SK-N-SH (cell line): ENCODE measurements around the gene CLIC4.

Experiments used
- EP300 ChIP-seq, 2 experiments: IDR thresholded peaks; 2 replicates each; pipeline versions ENCODE4 v1.4.0 to v1.6.1; 2012; ENCODE audit warnings: borderline replicate concordance in 1 of 2, low read depth in 1 of 2, low read length in 1 of 2
- EZH2phosphoT487 ChIP-seq: fragments of 200-600 bp; sonication (generic); IDR thresholded peaks from 2 replicates; pipeline ENCODE4 v1.6.1; 2017; ENCODE audit warnings: low read depth, mixed run types, mild to moderate bottlenecking, antibody characterized with exemption, moderate library complexity, borderline replicate concordance
- JUND ChIP-seq: IDR thresholded peaks from 2 replicates; pipeline ENCODE4 v1.4.0; 2012
- MEF2A ChIP-seq: IDR thresholded peaks from 2 replicates; pipeline ENCODE4 v1.4.0; 2012; ENCODE audit warnings: low read depth, borderline replicate concordance
- NRF1 ChIP-seq: IDR thresholded peaks from 2 replicates; pipeline ENCODE4 v1.6.1; 2012; ENCODE audit warnings: low read depth, mild to moderate bottlenecking, low read length
- POLR2AphosphoS5 ChIP-seq: IDR thresholded peaks from 2 replicates; pipeline ENCODE4 v1.6.1; 2012; ENCODE audit warnings: low read depth, low read length
- SIN3A ChIP-seq: IDR thresholded peaks from 2 replicates; pipeline ENCODE4 v1.6.1; 2012; ENCODE audit warnings: low read depth, mild to moderate bottlenecking, low read length, moderate library complexity, borderline replicate concordance
- TAF1 ChIP-seq: IDR thresholded peaks from 2 replicates; pipeline ENCODE4 v1.6.1; 2012; ENCODE audit warnings: low read depth, mild to moderate bottlenecking, low read length, moderate library complexity, borderline replicate concordance
- YY1 ChIP-seq: IDR thresholded peaks from 2 replicates; pipeline ENCODE4 v1.4.0; 2012; ENCODE audit warnings: low read depth, mild to moderate bottlenecking
- TF ChIP-seq, protein P1 (sequence below): fragments of 200-600 bp; sonication (generic); IDR thresholded peaks from 2 replicates; pipeline ENCODE4 v1.6.1; 2017; ENCODE audit warnings: antibody characterized with exemption, mild to moderate bottlenecking, moderate library complexity
- TF ChIP-seq, protein P2 (sequence below): fragments of 150-350 bp; IDR thresholded peaks from 2 replicates; pipeline ENCODE4 v1.6.1; 2017; ENCODE audit warnings: antibody characterized with exemption, low read length, low read depth, borderline replicate concordance
- TF ChIP-seq, protein P3 (sequence below): IDR thresholded peaks from 2 replicates; pipeline ENCODE4; 2012

DNA sequence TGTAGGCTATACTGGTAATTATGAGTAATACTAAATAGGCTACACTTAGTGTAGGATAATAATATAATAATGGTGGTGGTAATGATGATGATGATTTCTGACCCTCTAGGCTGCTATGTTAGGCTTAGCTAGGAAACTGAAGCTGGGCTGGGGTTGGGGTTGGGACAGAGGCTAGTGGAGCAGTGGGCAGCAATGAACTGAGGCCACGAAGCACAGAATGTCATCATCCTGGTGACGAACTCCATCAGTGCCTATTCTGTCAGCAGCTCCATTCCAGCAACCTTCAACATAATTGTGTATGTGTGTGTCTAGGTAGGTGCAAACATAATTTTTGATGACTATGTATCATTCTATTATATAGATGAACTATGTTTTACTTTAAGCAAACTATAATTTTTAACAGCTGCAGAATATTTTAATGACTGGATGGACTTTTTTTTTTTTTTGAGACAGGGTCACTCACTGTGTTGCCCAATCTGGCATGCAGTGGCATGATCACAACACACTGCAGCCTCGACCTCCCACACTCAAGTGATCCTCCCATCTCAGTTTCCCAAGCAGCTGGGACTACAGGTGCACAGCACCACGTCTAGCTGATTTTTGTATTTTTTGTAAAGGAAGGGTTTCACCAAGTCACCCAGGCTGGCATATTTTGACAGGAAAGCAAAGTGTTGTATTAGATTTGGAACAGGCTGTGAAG, 12.9 kb upstream of the CLIC4 start:
- TF ChIP-seq, protein P1, sequence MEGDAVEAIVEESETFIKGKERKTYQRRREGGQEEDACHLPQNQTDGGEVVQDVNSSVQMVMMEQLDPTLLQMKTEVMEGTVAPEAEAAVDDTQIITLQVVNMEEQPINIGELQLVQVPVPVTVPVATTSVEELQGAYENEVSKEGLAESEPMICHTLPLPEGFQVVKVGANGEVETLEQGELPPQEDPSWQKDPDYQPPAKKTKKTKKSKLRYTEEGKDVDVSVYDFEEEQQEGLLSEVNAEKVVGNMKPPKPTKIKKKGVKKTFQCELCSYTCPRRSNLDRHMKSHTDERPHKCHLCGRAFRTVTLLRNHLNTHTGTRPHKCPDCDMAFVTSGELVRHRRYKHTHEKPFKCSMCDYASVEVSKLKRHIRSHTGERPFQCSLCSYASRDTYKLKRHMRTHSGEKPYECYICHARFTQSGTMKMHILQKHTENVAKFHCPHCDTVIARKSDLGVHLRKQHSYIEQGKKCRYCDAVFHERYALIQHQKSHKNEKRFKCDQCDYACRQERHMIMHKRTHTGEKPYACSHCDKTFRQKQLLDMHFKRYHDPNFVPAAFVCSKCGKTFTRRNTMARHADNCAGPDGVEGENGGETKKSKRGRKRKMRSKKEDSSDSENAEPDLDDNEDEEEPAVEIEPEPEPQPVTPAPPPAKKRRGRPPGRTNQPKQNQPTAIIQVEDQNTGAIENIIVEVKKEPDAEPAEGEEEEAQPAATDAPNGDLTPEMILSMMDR: no peak
- no peak for TF ChIP-seq TAF1
- TF ChIP-seq EP300 (IDR thresholded peaks at IDR 0.05; ENCODE audit: borderline replicate concordance in 1 of 2, low read depth in 1 of 2, low read length in 1 of 2): no peak
- TF ChIP-seq JUND: no peak
- no peak for TF ChIP-seq POLR2AphosphoS5
- no peak for TF ChIP-seq EZH2phosphoT487
- TF ChIP-seq NRF1: no peak
- TF ChIP-seq SIN3A: no peak
- TF ChIP-seq, protein P2, sequence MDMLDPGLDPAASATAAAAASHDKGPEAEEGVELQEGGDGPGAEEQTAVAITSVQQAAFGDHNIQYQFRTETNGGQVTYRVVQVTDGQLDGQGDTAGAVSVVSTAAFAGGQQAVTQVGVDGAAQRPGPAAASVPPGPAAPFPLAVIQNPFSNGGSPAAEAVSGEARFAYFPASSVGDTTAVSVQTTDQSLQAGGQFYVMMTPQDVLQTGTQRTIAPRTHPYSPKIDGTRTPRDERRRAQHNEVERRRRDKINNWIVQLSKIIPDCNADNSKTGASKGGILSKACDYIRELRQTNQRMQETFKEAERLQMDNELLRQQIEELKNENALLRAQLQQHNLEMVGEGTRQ: no peak
- TF ChIP-seq YY1: no peak
- TF ChIP-seq, protein P3, sequence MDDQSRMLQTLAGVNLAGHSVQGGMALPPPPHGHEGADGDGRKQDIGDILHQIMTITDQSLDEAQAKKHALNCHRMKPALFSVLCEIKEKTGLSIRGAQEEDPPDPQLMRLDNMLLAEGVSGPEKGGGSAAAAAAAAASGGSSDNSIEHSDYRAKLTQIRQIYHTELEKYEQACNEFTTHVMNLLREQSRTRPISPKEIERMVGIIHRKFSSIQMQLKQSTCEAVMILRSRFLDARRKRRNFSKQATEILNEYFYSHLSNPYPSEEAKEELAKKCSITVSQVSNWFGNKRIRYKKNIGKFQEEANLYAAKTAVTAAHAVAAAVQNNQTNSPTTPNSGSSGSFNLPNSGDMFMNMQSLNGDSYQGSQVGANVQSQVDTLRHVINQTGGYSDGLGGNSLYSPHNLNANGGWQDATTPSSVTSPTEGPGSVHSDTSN: no peak
- TF ChIP-seq MEF2A: no peak
